ENCODE results near the gene PODN. TPM values are rescaled to one million over a fixed set of nuclear protein-coding genes. Genes with fewer than 3 reads are reported as not detected.

Gene PODN
- total RNA-seq, 1 experiment from 2014 or later = 0.17 TPM

- Histone ChIP-seq H3K4ac (ENCODE audit: low read depth, low read length) (no peak overlapping the region), H3T11ph (ENCODE audit: low read length) (no peak overlapping the region), H3K14ac (ENCODE audit: insufficient read depth, low read length) (no peak overlapping the region), H3K9me3 (ENCODE audit: control insufficient read depth, low read depth, low read length) (no peaks in the 10 kb centered on the region), H3K27me3 (ENCODE audit: insufficient read depth, low read length) (no peaks in the 10 kb centered on the region), H3K4me1 (ENCODE audit: insufficient read depth, low read length) (peaks cover 4% of the 10 kb centered on the region), H3K4me2 (ENCODE audit: insufficient read depth, insufficient read length, low read length) (no peak overlapping the region), H4K91ac (ENCODE audit: insufficient read length, low read depth, low read length) (no peak overlapping the region), H2AFZ (ENCODE audit: low read length) (no peak overlapping the region), H2BK15ac (ENCODE audit: low read depth, low read length) (no peak overlapping the region), H2BK12ac (ENCODE audit: insufficient read length, low read depth, low read length) (no peak overlapping the region), H3K23ac (ENCODE audit: insufficient read length, low read depth, low read length) (no peak overlapping the region), H4K8ac (replicated peaks; ENCODE audit: insufficient read length, low read depth, low read length) (no peak overlapping the region), H2BK120ac (ENCODE audit: low read depth, low read length, poor library complexity, severe bottlenecking) (no peak overlapping the region), H4K20me1 (ENCODE audit: control insufficient read depth, insufficient read depth, insufficient read length) (no peaks in the 10 kb centered on the region), H3K79me2 (ENCODE audit: insufficient read depth, low read length) (no peaks in the 10 kb centered on the region), H3K23me2 (ENCODE audit: insufficient read length, low read depth, low read length, poor library complexity, severe bottlenecking) (no peaks in the 10 kb centered on the region), H3K56ac (ENCODE audit: insufficient read length, low read depth, low read length) (no peak overlapping the region), H3K27ac (ENCODE audit: insufficient read length, low read depth, low read length) (no peak overlapping the region), H3K9ac (ENCODE audit: extremely low read depth, insufficient read length, low read length) (no peak overlapping the region), H2BK5ac (ENCODE audit: insufficient read length, low read length) (no peak overlapping the region), H2AK5ac (ENCODE audit: insufficient read length, low read length) (no peak overlapping the region), H3K18ac (ENCODE audit: insufficient read length, low read depth, low read length) (no peak overlapping the region), H2BK20ac (ENCODE audit: low read depth, low read length, poor library complexity, severe bottlenecking) (no peak overlapping the region), H3K79me1 (ENCODE audit: insufficient read depth, low read depth, low read length, poor library complexity, severe bottlenecking) (no peaks in the 10 kb centered on the region), H4K5ac (ENCODE audit: insufficient read length, low read depth, low read length) (no peak overlapping the region)
- Mint-ChIP-seq H3K4me1 (peaks cover 19 to 40% of the 10 kb centered on the region in 2 experiments), H3K27ac (no peak overlapping the region), H3K36me3 (ENCODE audit: insufficient read depth in 1 of 3, low read depth in 3 of 3) (no peaks in the 10 kb centered on the region), H3K27me3 (ENCODE audit: low read depth) (peaks cover 19% of the 10 kb centered on the region), H3K4me3 (no peak overlapping the region), H3K9me3 (no peaks in the 10 kb centered on the region; a peak in 1 of 5 replicates)
- DNase-seq = no peak
- no CpG with 5 or more reads among the region's 7 CpGs for WGBS (ENCODE audit: extremely low coverage, insufficient read length, low lambda C conversion rate)
- TF ChIP-seq, protein P1, sequence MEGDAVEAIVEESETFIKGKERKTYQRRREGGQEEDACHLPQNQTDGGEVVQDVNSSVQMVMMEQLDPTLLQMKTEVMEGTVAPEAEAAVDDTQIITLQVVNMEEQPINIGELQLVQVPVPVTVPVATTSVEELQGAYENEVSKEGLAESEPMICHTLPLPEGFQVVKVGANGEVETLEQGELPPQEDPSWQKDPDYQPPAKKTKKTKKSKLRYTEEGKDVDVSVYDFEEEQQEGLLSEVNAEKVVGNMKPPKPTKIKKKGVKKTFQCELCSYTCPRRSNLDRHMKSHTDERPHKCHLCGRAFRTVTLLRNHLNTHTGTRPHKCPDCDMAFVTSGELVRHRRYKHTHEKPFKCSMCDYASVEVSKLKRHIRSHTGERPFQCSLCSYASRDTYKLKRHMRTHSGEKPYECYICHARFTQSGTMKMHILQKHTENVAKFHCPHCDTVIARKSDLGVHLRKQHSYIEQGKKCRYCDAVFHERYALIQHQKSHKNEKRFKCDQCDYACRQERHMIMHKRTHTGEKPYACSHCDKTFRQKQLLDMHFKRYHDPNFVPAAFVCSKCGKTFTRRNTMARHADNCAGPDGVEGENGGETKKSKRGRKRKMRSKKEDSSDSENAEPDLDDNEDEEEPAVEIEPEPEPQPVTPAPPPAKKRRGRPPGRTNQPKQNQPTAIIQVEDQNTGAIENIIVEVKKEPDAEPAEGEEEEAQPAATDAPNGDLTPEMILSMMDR (conservative IDR thresholded peaks at IDR 0.05) = no peak
Observed at GRCh38 chr1:53122961-53123413, 61.0 kb downstream of the PODN start.

All from H9 (cell line).